CD14-positive monocyte (primary cell): ENCODE results near the gene RRBP1. TPM values are rescaled to one million over a fixed set of nuclear protein-coding genes. Genes with fewer than 3 reads are reported as not detected.

Source experiments
- DNase-seq, 3 donors: peaks; one replicate each; pipeline ENCODE4 v3.0.0-alpha.2; 2011 to 2022
- H2AFZ ChIP-seq: 2 replicates; pipeline ENCODE4 v1.6.0; 2012; ENCODE audit warnings: mild to moderate bottlenecking, low read depth, low read length, inconsistent platforms; ENCODE audit not compliant: insufficient read depth, poor library complexity, severe bottlenecking
- H3K27ac ChIP-seq, 2 donors: 1 replicate in 1 of 2; 2 replicates in 1 of 2; pipeline ENCODE4 v1.5.1; 2012 to 2013; ENCODE audit warnings: low read length in 2 of 2, control low read depth in 1 of 2, inconsistent platforms in 1 of 2, low read depth in 1 of 2, mild to moderate bottlenecking in 1 of 2
- H3K27me3 ChIP-seq, 2 donors: one replicate each; pipeline versions ENCODE4 v1.6.0 to v1.6.1; 2011 to 2013; ENCODE audit warnings: low read length in 2 of 2; ENCODE audit not compliant: control insufficient read depth in 2 of 2, insufficient read depth in 2 of 2
- H3K36me3 ChIP-seq, 2 donors: replicated peaks in 1 of 2; 1 replicate in 1 of 2; 2 replicates in 1 of 2; pipeline versions ENCODE4 v1.5.1 to v1.6.1; 2012 to 2013; ENCODE audit warnings: low read length in 2 of 2, control low read depth in 1 of 2, inconsistent platforms in 1 of 2, mild to moderate bottlenecking in 1 of 2; ENCODE audit not compliant: insufficient read depth in 2 of 2, control insufficient read depth in 1 of 2
- H3K4me1 ChIP-seq, 2 donors: 1 replicate in 1 of 2; 2 replicates in 1 of 2; pipeline versions ENCODE4 v1.5.1 to v1.6.1; 2012 to 2013; ENCODE audit warnings: low read length in 2 of 2, control low read depth in 1 of 2, inconsistent platforms in 1 of 2, mild to moderate bottlenecking in 1 of 2, moderate library complexity in 1 of 2; ENCODE audit not compliant: insufficient read depth in 2 of 2, control insufficient read depth in 1 of 2
- H3K4me2 ChIP-seq: replicated peaks from 2 replicates; pipeline ENCODE3; 2012; ENCODE audit warnings: low read length, moderate library complexity, mild to moderate bottlenecking; ENCODE audit not compliant: poor library complexity, severe bottlenecking; ENCODE audit errors: extremely low read depth
- H3K4me3 ChIP-seq, 3 experiments: fragments of 200-600 bp in 1 of 3; sonication (generic) in 1 of 3; replicated peaks in 1 of 3; 1 replicate in 2 of 3; 2 replicates in 1 of 3; pipeline ENCODE4 v1.5.1; 2011 to 2013; ENCODE audit warnings: low read length in 3 of 3, mild to moderate bottlenecking in 3 of 3, control low read depth in 2 of 3, low read depth in 2 of 3, inconsistent platforms in 1 of 3, moderate library complexity in 1 of 3
- H3K79me2 ChIP-seq: 2 replicates; pipeline ENCODE4 v1.6.0; 2012; ENCODE audit warnings: mild to moderate bottlenecking, control low read depth, inconsistent platforms, low read length, moderate library complexity; ENCODE audit not compliant: insufficient read depth
- H3K9ac ChIP-seq: 2 replicates; pipeline ENCODE4 v1.6.0; 2017; ENCODE audit warnings: low read length, mild to moderate bottlenecking; ENCODE audit not compliant: insufficient read depth, poor library complexity, severe bottlenecking
- H3K9me3 ChIP-seq, 2 donors: replicated peaks in 1 of 2; 1 replicate in 1 of 2; 2 replicates in 1 of 2; pipeline versions ENCODE4 v1.5.1 to v1.6.1; 2012 to 2013; ENCODE audit warnings: low read length in 2 of 2, control low read depth in 1 of 2; ENCODE audit not compliant: control insufficient read depth in 1 of 2, insufficient read depth in 1 of 2
- H4K20me1 ChIP-seq: 2 replicates; pipeline ENCODE4 v1.6.0; 2012; ENCODE audit warnings: mild to moderate bottlenecking, low read length, control low read depth, moderate library complexity; ENCODE audit not compliant: insufficient read depth
- H3K27ac Mint-ChIP-seq, 7 donors: one replicate each; pipeline ENCODE4 v1.8.0; 2020; ENCODE audit warnings: mild to moderate bottlenecking in 7 of 7, mixed read lengths in 7 of 7, moderate library complexity in 6 of 7, inconsistent platforms in 2 of 7
- H3K27me3 Mint-ChIP-seq, 3 donors: one replicate each; pipeline ENCODE4 v1.8.0; 2021 to 2022; ENCODE audit warnings: low read depth in 3 of 3, mild to moderate bottlenecking in 3 of 3, mixed read lengths in 3 of 3, moderate library complexity in 3 of 3, inconsistent platforms in 1 of 3
- H3K36me3 Mint-ChIP-seq, 2 donors: one replicate each; pipeline ENCODE4 v1.8.0; 2020; ENCODE audit warnings: mixed read lengths in 2 of 2, inconsistent platforms in 1 of 2, mild to moderate bottlenecking in 1 of 2
- H3K4me1 Mint-ChIP-seq: one replicate; pipeline ENCODE4 v1.8.0; 2020; ENCODE audit warnings: mild to moderate bottlenecking, mixed read lengths
- H3K4me3 Mint-ChIP-seq, 2 donors: one replicate each; pipeline ENCODE4 v1.8.0; 2020; ENCODE audit warnings: mild to moderate bottlenecking in 2 of 2, mixed read lengths in 2 of 2, moderate library complexity in 1 of 2
- H3K9me3 Mint-ChIP-seq, 7 donors: one replicate each; pipeline ENCODE4 v1.8.0; 2020 to 2022; ENCODE audit warnings: mixed read lengths in 7 of 7, mild to moderate bottlenecking in 6 of 7, moderate library complexity in 6 of 7, inconsistent platforms in 2 of 7
- WGBS: methylation state at CpG from one replicate; pipeline ENCODE4 v1.1.5; 2013; ENCODE audit warnings: missing lambda C conversion rate; ENCODE audit not compliant: insufficient coverage; 5-methylcytosine and 5-hydroxymethylcytosine counted together
- intact Hi-C, 2 donors: fragments of 100-400 bp; cut with micrococcal nuclease; formaldehyde crosslinking; loops; one replicate each; pipeline versions ENCODE4 v1.15.0 to v1.15.1; 2023
- polyA plus RNA-seq, 3 donors: library from polyadenylated mRNA; depleted of rRNA in 1 of 3; unstranded in 2 of 3; stranded (reverse) in 1 of 3; fragments of 300-500 nt in 2 of 3; fragments of >200 nt in 1 of 3; fragmentation: Illumina TruSeq in 2 of 3; gene quantifications; 1 replicate in 2 of 3; 2 replicates in 1 of 3; pipeline ENCODE4 v1.2.3, GENCODE V29; 2012 to 2021
- TF ChIP-seq, protein P1 (sequence below): fragments of 200-600 bp; IDR thresholded peaks from one replicate; pipeline ENCODE4 v1.8.0; 2022; ENCODE audit warnings: antibody characterized with exemption, mild to moderate bottlenecking

The RRBP1 gene
- polyA plus RNA-seq, 3 donors: 4.7 to 22.2 (median 7.5) TPM

DNA sequence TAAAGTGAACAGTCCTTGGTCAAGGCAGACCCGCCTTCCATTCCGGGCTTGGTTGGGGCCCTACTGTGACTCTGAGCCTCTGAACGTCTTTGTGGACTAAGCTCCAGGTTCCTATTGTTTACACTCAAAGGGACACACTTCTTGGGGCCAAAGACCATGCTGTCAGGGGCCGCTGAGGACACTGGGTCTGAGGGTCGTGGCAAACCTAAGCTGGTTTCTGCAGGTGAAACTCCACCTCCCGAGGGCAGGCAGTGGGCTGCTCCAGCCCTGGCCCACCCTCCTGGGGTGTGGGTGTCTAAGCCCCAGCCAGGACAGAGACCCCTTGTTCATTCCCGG is 69.1 kb downstream of the RRBP1 start:
- Mint-ChIP-seq H3K4me3 (no peak overlapping the region), H3K4me1 (peaks cover 19% of the 10 kb centered on the region), H3K27me3 (no peaks in the 10 kb centered on the region), H3K27ac (peak overlapping the region in 3 of 7 donors; percentile 9 to 36 (median 26)), H3K9me3 (no peaks in the 10 kb centered on the region), H3K36me3 (peaks cover 23 to 48% of the 10 kb centered on the region in 2 donors)
- Histone ChIP-seq H4K20me1 (peaks cover 4% of the 10 kb centered on the region), H3K4me2 (no peak overlapping the region), H3K9me3 (no peaks in the 10 kb centered on the region), H2AFZ (no peak overlapping the region), H3K27me3 (no peaks in the 10 kb centered on the region), H3K4me1 (peaks cover 12 to 17% of the 10 kb centered on the region in 2 donors), H3K4me3 (no peak overlapping the region), H3K9ac (no peak overlapping the region), H3K27ac (no peak overlapping the region), H3K79me2 (no peaks in the 10 kb centered on the region), H3K36me3 (peaks cover 28 to 46% of the 10 kb centered on the region in 2 donors)
- TF ChIP-seq, protein P1, sequence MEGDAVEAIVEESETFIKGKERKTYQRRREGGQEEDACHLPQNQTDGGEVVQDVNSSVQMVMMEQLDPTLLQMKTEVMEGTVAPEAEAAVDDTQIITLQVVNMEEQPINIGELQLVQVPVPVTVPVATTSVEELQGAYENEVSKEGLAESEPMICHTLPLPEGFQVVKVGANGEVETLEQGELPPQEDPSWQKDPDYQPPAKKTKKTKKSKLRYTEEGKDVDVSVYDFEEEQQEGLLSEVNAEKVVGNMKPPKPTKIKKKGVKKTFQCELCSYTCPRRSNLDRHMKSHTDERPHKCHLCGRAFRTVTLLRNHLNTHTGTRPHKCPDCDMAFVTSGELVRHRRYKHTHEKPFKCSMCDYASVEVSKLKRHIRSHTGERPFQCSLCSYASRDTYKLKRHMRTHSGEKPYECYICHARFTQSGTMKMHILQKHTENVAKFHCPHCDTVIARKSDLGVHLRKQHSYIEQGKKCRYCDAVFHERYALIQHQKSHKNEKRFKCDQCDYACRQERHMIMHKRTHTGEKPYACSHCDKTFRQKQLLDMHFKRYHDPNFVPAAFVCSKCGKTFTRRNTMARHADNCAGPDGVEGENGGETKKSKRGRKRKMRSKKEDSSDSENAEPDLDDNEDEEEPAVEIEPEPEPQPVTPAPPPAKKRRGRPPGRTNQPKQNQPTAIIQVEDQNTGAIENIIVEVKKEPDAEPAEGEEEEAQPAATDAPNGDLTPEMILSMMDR: no peak
- WGBS: 96% methylated on average over 5 of the region's 7 CpGs
- no peak for DNase-seq
- intact Hi-C loops: loop anchor here in 1 of 2 donors (10.0 kb wide), 1 partner anchor 108 kb away; no protein-coding TSS in a partner anchor

GRCh38 chr20:17612287-17612991 is 69.6 kb downstream of the RRBP1 start:
- Mint-ChIP-seq H3K9me3 (no peaks in the 10 kb centered on the region), H3K27ac (peak overlapping the region in 3 of 7 donors; percentile 10 to 65 (median 20)), H3K4me3 (no peak overlapping the region), H3K4me1 (peaks cover 19% of the 10 kb centered on the region), H3K27me3 (no peaks in the 10 kb centered on the region), H3K36me3 (peaks cover 24 to 48% of the 10 kb centered on the region in 2 donors)
- Histone ChIP-seq H3K27me3 (no peaks in the 10 kb centered on the region), H3K9me3 (no peaks in the 10 kb centered on the region), H3K4me1 (peaks cover 12 to 17% of the 10 kb centered on the region in 2 donors), H3K79me2 (no peaks in the 10 kb centered on the region), H3K36me3 (peaks cover 24 to 40% of the 10 kb centered on the region in 2 donors), H3K4me2 (no peak overlapping the region), H3K4me3 (no peak overlapping the region), H3K9ac (no peak overlapping the region), H4K20me1 (peaks cover 4% of the 10 kb centered on the region), H3K27ac (no peak overlapping the region), H2AFZ (no peak overlapping the region)
- peak in 1 of 3 donors; percentile 3 for DNase-seq
- intact Hi-C loops: loop anchor here in 1 of 2 donors (10.0 kb wide), 1 partner anchor 108 kb away; no protein-coding TSS in a partner anchor
- 46% methylated on average over 16 of the region's 16 CpGs for WGBS
- TF ChIP-seq, protein P1: no peak
